ENCODE results near the gene PCNX2.

The PCNX2 gene

GRCh38 chr1:233066087-233066486 lies 229.4 kb downstream of the PCNX2 start:
- Histone ChIP-seq H3K27ac (ENCODE audit: low read depth, low read length) (no peak overlapping the region), H3K4me3 (ENCODE audit: low read depth in 1 of 2, low read length in 2 of 2) (no peak overlapping the region), H3K27me3 (ENCODE audit: control insufficient read depth in 1 of 2, insufficient read depth in 2 of 2, low read length in 2 of 2) (no peaks in the 10 kb centered on the region), H3K36me3 (ENCODE audit: insufficient read depth, low read length) (no peaks in the 10 kb centered on the region), H3K9me3 (ENCODE audit: low read length) (no peaks in the 10 kb centered on the region), H3K9ac (ENCODE audit: low read length) (no peak overlapping the region), H3K4me1 (ENCODE audit: insufficient read depth, low read length) (no peaks in the 10 kb centered on the region)

- H3K9ac ChIP-seq (ENCODE audit: low read length), result no peak overlapping the region
- H3K36me3 ChIP-seq (ENCODE audit: insufficient read depth, low read length), result no peaks in the 10 kb centered on the region
- no peaks in the 10 kb centered on the region for H3K27me3 ChIP-seq (ENCODE audit: control insufficient read depth in 1 of 2, insufficient read depth in 2 of 2, low read length in 2 of 2)
- no peak overlapping the region for H3K27ac ChIP-seq (ENCODE audit: low read depth, low read length)
- H3K4me3 ChIP-seq (ENCODE audit: low read depth in 1 of 2, low read length in 2 of 2), result no peak overlapping the region
- no peaks in the 10 kb centered on the region for H3K9me3 ChIP-seq (ENCODE audit: low read length)
- no peaks in the 10 kb centered on the region for H3K4me1 ChIP-seq (ENCODE audit: insufficient read depth, low read length)
These were observed 229.8 kb downstream of the PCNX2 start for GRCh38 chr1:233065685-233066084.

- H3K4me3 ChIP-seq (ENCODE audit: low read depth in 1 of 2, low read length in 2 of 2), result no peak overlapping the region
- no peaks in the 10 kb centered on the region for H3K36me3 ChIP-seq (ENCODE audit: insufficient read depth, low read length)
- H3K27me3 ChIP-seq (ENCODE audit: control insufficient read depth in 1 of 2, insufficient read depth in 2 of 2, low read length in 2 of 2), result no peaks in the 10 kb centered on the region
- H3K9me3 ChIP-seq (ENCODE audit: low read length), result no peaks in the 10 kb centered on the region
- no peak overlapping the region for H3K9ac ChIP-seq (ENCODE audit: low read length)
- H3K27ac ChIP-seq (ENCODE audit: low read depth, low read length), result no peak overlapping the region
- H3K4me1 ChIP-seq (ENCODE audit: insufficient read depth, low read length), result no peaks in the 10 kb centered on the region
These were observed 230.5 kb downstream of the PCNX2 start for GRCh38 chr1:233064988-233065387.

GRCh38 chr1:233063462-233063861 lies 232.1 kb downstream of the PCNX2 start:
- H3K4me1 ChIP-seq (ENCODE audit: insufficient read depth, low read length), result no peaks in the 10 kb centered on the region
- no peaks in the 10 kb centered on the region for H3K9me3 ChIP-seq (ENCODE audit: low read length)
- H3K4me3 ChIP-seq (ENCODE audit: low read depth in 1 of 2, low read length in 2 of 2), result no peak overlapping the region
- H3K27me3 ChIP-seq (ENCODE audit: control insufficient read depth in 1 of 2, insufficient read depth in 2 of 2, low read length in 2 of 2), result no peaks in the 10 kb centered on the region
- H3K27ac ChIP-seq (ENCODE audit: low read depth, low read length), result no peak overlapping the region
- no peak overlapping the region for H3K9ac ChIP-seq (ENCODE audit: low read length)
- no peaks in the 10 kb centered on the region for H3K36me3 ChIP-seq (ENCODE audit: insufficient read depth, low read length)

GRCh38 chr1:233061265-233061664 lies 234.3 kb downstream of the PCNX2 start:
- H3K36me3 ChIP-seq (ENCODE audit: insufficient read depth, low read length), result no peaks in the 10 kb centered on the region
- no peak overlapping the region for H3K9ac ChIP-seq (ENCODE audit: low read length)
- H3K4me3 ChIP-seq (ENCODE audit: low read depth in 1 of 2, low read length in 2 of 2), result no peak overlapping the region
- H3K4me1 ChIP-seq (ENCODE audit: insufficient read depth, low read length), result no peaks in the 10 kb centered on the region
- H3K9me3 ChIP-seq (ENCODE audit: low read length), result no peaks in the 10 kb centered on the region
- H3K27me3 ChIP-seq (ENCODE audit: control insufficient read depth in 1 of 2, insufficient read depth in 2 of 2, low read length in 2 of 2), result no peaks in the 10 kb centered on the region
- H3K27ac ChIP-seq (ENCODE audit: low read depth, low read length), result no peak overlapping the region

- Histone ChIP-seq H3K36me3 (ENCODE audit: insufficient read depth, low read length) (no peaks in the 10 kb centered on the region), H3K27me3 (ENCODE audit: control insufficient read depth in 1 of 2, insufficient read depth in 2 of 2, low read length in 2 of 2) (no peaks in the 10 kb centered on the region), H3K4me1 (ENCODE audit: insufficient read depth, low read length) (no peaks in the 10 kb centered on the region), H3K27ac (ENCODE audit: low read depth, low read length) (no peak overlapping the region), H3K9ac (ENCODE audit: low read length) (no peak overlapping the region), H3K9me3 (ENCODE audit: low read length) (no peaks in the 10 kb centered on the region), H3K4me3 (ENCODE audit: low read depth in 1 of 2, low read length in 2 of 2) (no peak overlapping the region)
These were observed 235.0 kb downstream of the PCNX2 start for GRCh38 chr1:233060461-233060994.

GRCh38 chr1:233057836-233058235 lies 237.7 kb downstream of the PCNX2 start:
- no peaks in the 10 kb centered on the region for H3K27me3 ChIP-seq (ENCODE audit: control insufficient read depth in 1 of 2, insufficient read depth in 2 of 2, low read length in 2 of 2)
- H3K27ac ChIP-seq (ENCODE audit: low read depth, low read length), result no peak overlapping the region
- no peak overlapping the region for H3K4me3 ChIP-seq (ENCODE audit: low read depth in 1 of 2, low read length in 2 of 2)
- H3K9ac ChIP-seq (ENCODE audit: low read length), result no peak overlapping the region
- H3K36me3 ChIP-seq (ENCODE audit: insufficient read depth, low read length), result no peaks in the 10 kb centered on the region
- H3K4me1 ChIP-seq (ENCODE audit: insufficient read depth, low read length), result no peaks in the 10 kb centered on the region
- no peaks in the 10 kb centered on the region for H3K9me3 ChIP-seq (ENCODE audit: low read length)

GRCh38 chr1:233055879-233056641 lies 239.5 kb downstream of the PCNX2 start:
- Histone ChIP-seq H3K27me3 (ENCODE audit: control insufficient read depth in 1 of 2, insufficient read depth in 2 of 2, low read length in 2 of 2) (no peaks in the 10 kb centered on the region), H3K4me3 (ENCODE audit: low read depth in 1 of 2, low read length in 2 of 2) (no peak overlapping the region), H3K9me3 (ENCODE audit: low read length) (no peaks in the 10 kb centered on the region), H3K27ac (ENCODE audit: low read depth, low read length) (no peak overlapping the region), H3K36me3 (ENCODE audit: insufficient read depth, low read length) (no peaks in the 10 kb centered on the region), H3K9ac (ENCODE audit: low read length) (no peak overlapping the region), H3K4me1 (ENCODE audit: insufficient read depth, low read length) (no peaks in the 10 kb centered on the region)

GRCh38 chr1:233045588-233045987 lies 249.9 kb downstream of the PCNX2 start:
- no peaks in the 10 kb centered on the region for H3K27me3 ChIP-seq (ENCODE audit: control insufficient read depth in 1 of 2, insufficient read depth in 2 of 2, low read length in 2 of 2)
- H3K4me3 ChIP-seq (ENCODE audit: low read depth in 1 of 2, low read length in 2 of 2), result no peak overlapping the region
- H3K9me3 ChIP-seq (ENCODE audit: low read length), result no peaks in the 10 kb centered on the region
- no peak overlapping the region for H3K27ac ChIP-seq (ENCODE audit: low read depth, low read length)
- H3K36me3 ChIP-seq (ENCODE audit: insufficient read depth, low read length), result no peaks in the 10 kb centered on the region
- H3K4me1 ChIP-seq (ENCODE audit: insufficient read depth, low read length), result no peaks in the 10 kb centered on the region
- no peak overlapping the region for H3K9ac ChIP-seq (ENCODE audit: low read length)

- no peak overlapping the region for H3K27ac ChIP-seq (ENCODE audit: low read depth, low read length)
- no peak overlapping the region for H3K9ac ChIP-seq (ENCODE audit: low read length)
- H3K9me3 ChIP-seq (ENCODE audit: low read length), result no peaks in the 10 kb centered on the region
- H3K36me3 ChIP-seq (ENCODE audit: insufficient read depth, low read length), result no peaks in the 10 kb centered on the region
- no peak overlapping the region for H3K4me3 ChIP-seq (ENCODE audit: low read depth in 1 of 2, low read length in 2 of 2)
- no peaks in the 10 kb centered on the region for H3K27me3 ChIP-seq (ENCODE audit: control insufficient read depth in 1 of 2, insufficient read depth in 2 of 2, low read length in 2 of 2)
- no peaks in the 10 kb centered on the region for H3K4me1 ChIP-seq (ENCODE audit: insufficient read depth, low read length)
These were observed 252.7 kb downstream of the PCNX2 start for GRCh38 chr1:233042834-233043233.

- H3K27ac ChIP-seq (ENCODE audit: low read depth, low read length), result no peak overlapping the region
- no peaks in the 10 kb centered on the region for H3K27me3 ChIP-seq (ENCODE audit: control insufficient read depth in 1 of 2, insufficient read depth in 2 of 2, low read length in 2 of 2)
- H3K4me1 ChIP-seq (ENCODE audit: insufficient read depth, low read length), result no peaks in the 10 kb centered on the region
- H3K9ac ChIP-seq (ENCODE audit: low read length), result no peak overlapping the region
- H3K36me3 ChIP-seq (ENCODE audit: insufficient read depth, low read length), result no peaks in the 10 kb centered on the region
- no peaks in the 10 kb centered on the region for H3K9me3 ChIP-seq (ENCODE audit: low read length)
- H3K4me3 ChIP-seq (ENCODE audit: low read depth in 1 of 2, low read length in 2 of 2), result no peak overlapping the region
These were observed 255.0 kb downstream of the PCNX2 start for GRCh38 chr1:233040494-233040893.

GRCh38 chr1:233038581-233038980 lies 256.9 kb downstream of the PCNX2 start:
- no peaks in the 10 kb centered on the region for H3K9me3 ChIP-seq (ENCODE audit: low read length)
- no peaks in the 10 kb centered on the region for H3K27me3 ChIP-seq (ENCODE audit: control insufficient read depth in 1 of 2, insufficient read depth in 2 of 2, low read length in 2 of 2)
- H3K36me3 ChIP-seq (ENCODE audit: insufficient read depth, low read length), result no peaks in the 10 kb centered on the region
- H3K4me1 ChIP-seq (ENCODE audit: insufficient read depth, low read length), result no peaks in the 10 kb centered on the region
- H3K9ac ChIP-seq (ENCODE audit: low read length), result no peak overlapping the region
- H3K27ac ChIP-seq (ENCODE audit: low read depth, low read length), result no peak overlapping the region
- H3K4me3 ChIP-seq (ENCODE audit: low read depth in 1 of 2, low read length in 2 of 2), result no peak overlapping the region
